Head of caudate nucleus (tissue), 42 donors: ENCODE data around the gene FAM120B.

ENCODE experiments used
- DNase-seq, 42 donors: peaks; one replicate each; pipeline versions ENCODE4 v3.0.0 to v3.0.0-alpha.2; 2020 to 2021; ENCODE audit warnings: mixed read lengths in 7 of 42
- intact Hi-C: fragments of 100-400 bp; cut with DNase I; formaldehyde crosslinking; loops from one replicate; pipeline ENCODE4 v1.15.0; 2022

The FAM120B gene

GRCh38 chr6:170421921-170422320 lies 115.4 kb downstream of the FAM120B start:
- intact Hi-C loops: no loop called here
- peak in 1 of 42 donors; percentile 33 for DNase-seq

- DNase-seq: peak in 2 of 42 donors; percentile 7 to 31
- intact Hi-C loops: no loop called here
These were observed 116.5 kb downstream of the FAM120B start for GRCh38 chr6:170423030-170423429.

GRCh38 chr6:170423814-170424603 lies 117.5 kb downstream of the FAM120B start:
- intact Hi-C loops: no loop called here

DNA sequence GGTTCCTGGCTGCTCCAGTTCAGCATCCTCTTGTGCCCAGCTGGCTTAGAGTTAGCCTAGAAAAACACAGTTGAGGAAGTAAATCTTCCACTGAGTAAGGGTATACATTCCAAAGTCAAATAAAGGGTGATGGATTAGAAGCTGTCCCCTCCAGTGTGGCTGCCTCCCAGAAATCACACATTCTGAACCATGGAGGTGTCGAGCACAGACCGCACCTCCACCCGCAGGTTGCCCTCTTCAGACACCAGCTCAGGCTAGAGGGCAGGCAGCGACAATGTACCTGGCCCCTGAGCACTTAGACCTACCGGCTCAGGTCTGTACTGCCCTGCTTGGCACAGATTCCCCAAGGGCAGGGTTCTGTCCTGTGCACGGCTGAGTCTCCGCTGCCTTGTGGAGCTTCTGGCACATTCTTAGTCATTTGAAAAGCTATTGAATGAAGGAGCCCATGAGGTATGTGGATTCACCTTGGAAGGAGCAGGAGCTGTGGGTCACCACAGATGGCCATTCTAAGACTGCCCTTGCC lies 118.1 kb downstream of the FAM120B start:
- intact Hi-C loops: no loop called here
- peak in 1 of 42 donors; percentile 4 for DNase-seq

More at GRCh38 chr6:170423814-170424603, 117.5 kb downstream of the FAM120B start:
- DNase-seq: peak in 2 of 42 donors; percentile 5 to 33

DNA sequence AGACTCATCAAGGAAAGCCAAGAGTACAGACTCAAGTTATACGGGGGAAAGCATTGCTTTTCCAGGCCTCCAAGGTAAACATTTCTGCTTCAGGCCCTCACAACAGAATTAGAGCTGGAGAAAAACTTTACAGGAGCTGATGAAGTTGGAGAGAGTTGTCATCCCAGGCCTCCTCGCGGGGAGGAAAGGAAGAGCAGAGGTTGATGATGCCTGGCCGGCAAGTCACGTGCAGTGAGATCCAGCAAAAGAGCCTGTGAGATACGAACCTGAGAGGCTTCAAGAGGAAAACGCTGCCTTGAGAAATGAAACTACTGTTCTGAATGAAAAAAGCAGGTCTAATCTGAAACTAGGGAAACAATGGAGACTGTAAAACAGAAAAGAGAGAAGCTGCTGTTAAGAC lies 122.9 kb downstream of the FAM120B start:
- DNase-seq: no peak
- intact Hi-C loops: no loop called here

- intact Hi-C loops: no loop called here
- peak in 2 of 42 donors; percentile 5 for DNase-seq
These were observed 126.9 kb downstream of the FAM120B start for GRCh38 chr6:170433163-170434116.

DNA sequence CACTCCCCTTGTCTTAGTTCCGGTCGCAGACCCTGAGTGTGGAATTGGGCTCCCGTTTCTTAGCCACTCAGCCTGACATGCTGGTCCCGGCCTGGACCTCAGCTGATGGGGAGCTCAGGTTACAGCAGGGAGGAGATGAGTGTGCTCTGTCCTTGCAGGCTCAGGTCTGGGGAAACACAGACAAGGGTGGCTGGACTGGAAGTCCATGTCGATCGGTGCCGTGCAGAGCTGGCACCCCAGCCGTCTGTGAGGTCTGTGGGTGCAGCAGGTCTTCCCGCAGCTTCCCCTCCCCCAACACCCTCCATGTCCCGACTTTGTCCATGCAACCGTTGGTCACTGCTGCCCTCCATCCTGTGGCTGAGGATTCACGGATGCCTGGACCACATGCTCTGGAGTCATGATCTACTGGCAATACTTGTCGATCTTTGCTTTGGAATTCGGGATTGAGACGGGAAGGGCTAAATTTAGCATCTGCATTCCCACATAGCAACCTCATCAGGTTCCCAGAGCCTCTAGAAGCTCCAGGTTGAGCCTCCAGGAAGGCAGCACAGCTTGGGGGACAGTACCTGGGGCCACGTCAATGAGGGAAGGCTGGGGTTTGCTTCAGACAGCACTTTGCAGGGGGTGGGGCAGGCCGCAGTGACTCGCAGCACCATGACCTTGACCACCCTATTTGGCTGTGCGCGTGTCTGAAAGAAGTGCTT lies 127.7 kb downstream of the FAM120B start:
- DNase-seq: peak in 2 of 42 donors; percentile 1 to 20
- intact Hi-C loops: no loop called here

GRCh38 chr6:170434821-170435155 lies 128.2 kb downstream of the FAM120B start:
- peak in 2 of 42 donors; percentile 4 to 28 for DNase-seq

DNA sequence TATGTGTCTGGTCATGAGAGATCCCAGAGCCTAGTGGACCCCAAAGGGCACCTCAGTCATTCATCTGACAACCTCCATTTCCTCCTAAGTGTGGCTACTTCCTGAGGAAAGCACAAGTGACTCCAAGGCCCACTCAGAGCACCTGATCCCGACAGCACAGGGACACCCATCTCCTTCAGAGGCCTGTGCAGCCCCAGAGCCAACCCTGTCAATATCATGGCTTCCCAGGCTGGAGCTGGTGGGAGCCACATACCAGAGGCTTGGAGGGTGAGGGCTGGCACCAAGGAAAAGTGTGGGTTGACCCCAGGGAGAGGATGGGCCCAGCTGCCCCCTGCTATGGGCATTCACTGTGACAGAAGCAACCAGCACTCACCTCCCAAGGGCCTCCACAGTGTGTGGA lies 129.2 kb downstream of the FAM120B start:
- intact Hi-C loops: no loop called here
- peak in 1 of 42 donors; percentile 17 for DNase-seq

More at GRCh38 chr6:170434821-170435155, 128.2 kb downstream of the FAM120B start:
- intact Hi-C loops: no loop called here

GRCh38 chr6:170436209-170436809 lies 129.8 kb downstream of the FAM120B start:
- peak in 1 of 42 donors; percentile 13 for DNase-seq
- intact Hi-C loops: no loop called here

- intact Hi-C loops: no loop called here
- DNase-seq: peak in 2 of 42 donors; percentile 5 to 31
These were observed 131.3 kb downstream of the FAM120B start for GRCh38 chr6:170437719-170438401.

GRCh38 chr6:170438402-170438753 lies 131.8 kb downstream of the FAM120B start:
- intact Hi-C loops: no loop called here
- DNase-seq: peak; percentile 39 to 91 (median 70)

GRCh38 chr6:170438861-170439260 lies 132.3 kb downstream of the FAM120B start:
- intact Hi-C loops: no loop called here
- DNase-seq: peak in 2 of 42 donors; percentile 1 to 8

DNA sequence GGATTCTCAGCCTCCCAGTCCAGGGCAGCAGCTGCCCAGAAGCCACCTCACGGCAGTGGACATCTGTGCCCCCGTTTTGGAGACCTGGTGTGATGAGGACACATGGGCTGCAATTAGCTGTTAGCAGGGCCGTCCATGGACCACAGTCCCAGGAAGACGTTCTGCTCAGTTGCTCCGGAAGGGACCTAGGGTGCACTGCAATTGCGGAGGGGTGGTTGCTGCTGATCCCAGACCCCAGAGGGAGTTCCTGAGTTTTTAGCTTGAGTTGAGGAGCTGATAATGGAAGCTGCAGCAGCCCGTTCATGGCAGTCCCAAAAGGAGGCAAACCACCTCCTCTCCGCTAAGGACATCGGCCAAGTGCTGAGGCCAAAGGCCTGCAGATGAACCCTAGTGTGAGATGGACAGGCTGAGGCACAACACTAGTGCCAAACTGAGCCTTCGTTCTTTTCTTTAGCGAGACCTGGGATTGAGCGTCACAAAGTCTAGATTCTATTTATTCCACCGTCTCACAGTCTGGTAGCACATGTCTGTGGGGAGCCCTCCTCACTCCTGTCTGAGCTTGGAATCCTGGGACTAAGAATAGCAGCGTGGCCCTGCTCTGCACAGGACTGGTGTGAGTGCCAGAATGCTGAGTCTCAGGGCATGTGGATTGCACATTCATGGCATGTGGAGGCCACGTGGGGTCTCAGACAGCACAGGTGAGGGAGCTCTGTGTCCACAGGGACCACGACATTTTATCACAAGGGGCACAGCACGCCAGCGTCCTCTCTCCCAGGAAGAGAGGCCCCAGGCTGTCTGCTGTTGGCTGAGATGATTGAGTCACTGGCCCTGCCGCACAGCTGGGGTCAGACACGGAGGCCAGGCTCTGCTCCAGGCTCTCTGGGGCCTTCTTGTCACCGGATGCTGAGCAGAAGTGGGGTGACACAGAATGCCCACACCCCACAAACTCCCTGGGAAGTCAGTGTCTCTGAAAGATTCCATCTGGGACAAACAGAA lies 133.1 kb downstream of the FAM120B start:
- intact Hi-C loops: no loop called here
- peak in 6 of 42 donors; percentile 3 to 26 (median 18) for DNase-seq

DNA sequence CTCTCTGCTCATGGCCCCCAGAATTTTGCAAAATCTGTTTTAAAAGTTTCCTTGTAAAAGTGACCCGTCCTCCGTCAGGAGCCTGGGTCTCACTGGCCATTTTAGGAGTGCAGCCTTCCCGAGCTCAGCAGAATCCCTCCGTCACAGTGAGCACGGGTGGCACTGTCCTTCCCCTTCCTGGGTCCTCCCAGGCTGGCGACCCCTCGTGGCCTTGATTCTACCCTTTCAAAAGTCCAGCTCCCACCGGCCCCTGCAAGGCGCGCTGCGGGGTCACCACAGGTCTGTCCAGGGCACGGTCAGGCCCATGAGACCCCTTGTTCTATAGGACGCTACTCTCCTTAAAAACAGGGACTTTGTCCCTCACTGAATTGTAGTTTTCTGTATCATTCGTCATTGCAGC lies 133.9 kb downstream of the FAM120B start:
- peak in 5 of 42 donors; percentile 13 to 30 (median 26) for DNase-seq
- intact Hi-C loops: no loop called here

- intact Hi-C loops: no loop called here
- DNase-seq: peak in 3 of 42 donors; percentile 2 to 12 (median 3)
These were observed 134.8 kb downstream of the FAM120B start for GRCh38 chr6:170441316-170441715.

GRCh38 chr6:170442596-170442995 lies 136.0 kb downstream of the FAM120B start:
- intact Hi-C loops: no loop called here
- DNase-seq: peak in 4 of 42 donors; percentile 3 to 34 (median 20)
